AG09309 (cell line): Measurements from ENCODE around the gene PCBP3.
"Not testable (repeated sequence)": the region's sequence is repeated elsewhere in the genome, so short reads cannot be mapped to it uniquely, and the experiment has no call there.

Experiments
- DNase-seq: peaks from one replicate; pipeline ENCODE4 v3.0.0-alpha.2; 2010; ENCODE audit warnings: low read depth
- H3K4me3 ChIP-seq: 2 replicates; pipeline ENCODE4 v1.5.1; 2011; ENCODE audit warnings: mild to moderate bottlenecking, low read depth, low read length, moderate library complexity; ENCODE audit not compliant: control insufficient read depth
- TF ChIP-seq, protein P1 (sequence below): IDR thresholded peaks from 2 replicates; pipeline ENCODE4 v1.5.1; 2011; ENCODE audit warnings: mild to moderate bottlenecking, low read depth, low read length, inconsistent platforms; ENCODE audit not compliant: insufficient read depth, control insufficient read depth; ENCODE audit errors: missing control alignments

Gene PCBP3

DNA sequence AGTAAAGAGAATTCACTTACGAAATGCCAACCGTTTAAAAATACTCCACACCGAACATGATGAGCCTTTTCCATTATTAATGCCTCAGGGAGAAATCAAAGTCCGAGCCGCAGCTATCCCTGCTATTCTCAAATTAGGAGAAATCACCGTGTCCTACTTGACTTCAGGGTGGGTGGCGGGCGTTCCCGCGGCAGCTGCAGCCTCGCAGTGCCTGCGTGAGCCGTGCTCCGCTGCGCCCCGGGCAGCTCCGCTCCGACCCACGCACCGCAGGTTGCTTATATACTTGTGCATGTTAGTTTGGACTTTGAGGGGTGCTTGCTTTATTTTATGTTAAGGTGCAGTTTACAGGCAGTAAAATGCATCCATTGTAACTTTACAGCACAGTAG is 35.6 kb upstream of the PCBP3 start:
- TF ChIP-seq, protein P1, sequence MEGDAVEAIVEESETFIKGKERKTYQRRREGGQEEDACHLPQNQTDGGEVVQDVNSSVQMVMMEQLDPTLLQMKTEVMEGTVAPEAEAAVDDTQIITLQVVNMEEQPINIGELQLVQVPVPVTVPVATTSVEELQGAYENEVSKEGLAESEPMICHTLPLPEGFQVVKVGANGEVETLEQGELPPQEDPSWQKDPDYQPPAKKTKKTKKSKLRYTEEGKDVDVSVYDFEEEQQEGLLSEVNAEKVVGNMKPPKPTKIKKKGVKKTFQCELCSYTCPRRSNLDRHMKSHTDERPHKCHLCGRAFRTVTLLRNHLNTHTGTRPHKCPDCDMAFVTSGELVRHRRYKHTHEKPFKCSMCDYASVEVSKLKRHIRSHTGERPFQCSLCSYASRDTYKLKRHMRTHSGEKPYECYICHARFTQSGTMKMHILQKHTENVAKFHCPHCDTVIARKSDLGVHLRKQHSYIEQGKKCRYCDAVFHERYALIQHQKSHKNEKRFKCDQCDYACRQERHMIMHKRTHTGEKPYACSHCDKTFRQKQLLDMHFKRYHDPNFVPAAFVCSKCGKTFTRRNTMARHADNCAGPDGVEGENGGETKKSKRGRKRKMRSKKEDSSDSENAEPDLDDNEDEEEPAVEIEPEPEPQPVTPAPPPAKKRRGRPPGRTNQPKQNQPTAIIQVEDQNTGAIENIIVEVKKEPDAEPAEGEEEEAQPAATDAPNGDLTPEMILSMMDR = no peak
- DNase-seq = no peak
- H3K4me3 ChIP-seq = no peak overlapping the region

DNA sequence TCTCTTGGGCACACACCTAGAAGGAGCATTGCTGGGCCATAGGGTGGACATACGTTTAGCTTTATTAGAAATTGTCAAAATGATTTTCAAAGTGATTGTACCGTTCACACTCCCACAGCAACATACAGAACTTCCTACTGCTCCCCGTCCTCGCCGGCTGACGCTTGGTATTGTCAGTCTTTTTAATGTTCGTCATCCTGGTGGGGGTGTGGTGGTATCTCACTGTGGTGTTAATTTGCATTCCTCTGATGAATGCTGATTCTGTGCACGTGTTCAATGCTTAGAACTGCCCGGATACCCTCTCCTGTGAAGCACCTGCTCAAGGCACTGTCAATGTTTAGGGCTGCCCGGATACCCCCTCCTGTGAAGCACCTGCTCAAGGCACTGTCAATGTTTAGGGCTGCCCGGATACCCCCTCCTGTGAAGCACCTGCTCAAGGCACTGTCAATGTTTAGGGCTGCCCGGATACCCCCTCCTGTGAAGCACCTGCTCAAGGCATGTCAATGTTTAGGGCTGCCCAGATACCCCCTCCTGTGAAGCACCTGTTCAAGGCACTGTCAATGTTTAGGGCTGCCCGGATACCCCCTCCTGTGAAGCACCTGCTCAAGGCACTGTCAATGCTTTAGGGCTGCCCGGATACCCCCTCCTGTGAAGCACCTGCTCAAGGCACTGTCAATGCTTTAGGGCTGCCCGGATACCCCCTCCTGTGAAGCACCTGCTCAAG is 34.6 kb upstream of the PCBP3 start:
- not testable (repeated sequence) for H3K4me3 ChIP-seq, DNase-seq

DNA sequence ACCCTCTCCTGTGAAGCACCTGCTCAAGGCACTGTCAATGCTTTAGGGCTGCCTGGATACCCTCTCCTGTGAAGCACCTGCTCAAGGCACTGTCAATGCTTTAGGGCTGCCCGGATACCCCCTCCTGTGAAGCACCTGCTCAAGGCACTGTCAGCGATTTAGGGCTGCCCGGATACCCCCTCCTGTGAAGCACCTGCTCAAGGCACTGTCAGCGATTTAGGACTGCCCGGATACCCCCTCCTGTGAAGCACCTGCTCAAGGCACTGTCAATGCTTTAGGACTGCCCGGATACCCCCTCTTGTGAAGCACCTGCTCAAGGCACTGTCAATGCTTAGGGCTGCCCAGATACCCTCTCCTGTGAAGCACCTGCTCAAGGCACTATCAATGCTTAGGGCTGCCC is 33.9 kb upstream of the PCBP3 start:
- not testable (repeated sequence) for DNase-seq, H3K4me3 ChIP-seq

DNA sequence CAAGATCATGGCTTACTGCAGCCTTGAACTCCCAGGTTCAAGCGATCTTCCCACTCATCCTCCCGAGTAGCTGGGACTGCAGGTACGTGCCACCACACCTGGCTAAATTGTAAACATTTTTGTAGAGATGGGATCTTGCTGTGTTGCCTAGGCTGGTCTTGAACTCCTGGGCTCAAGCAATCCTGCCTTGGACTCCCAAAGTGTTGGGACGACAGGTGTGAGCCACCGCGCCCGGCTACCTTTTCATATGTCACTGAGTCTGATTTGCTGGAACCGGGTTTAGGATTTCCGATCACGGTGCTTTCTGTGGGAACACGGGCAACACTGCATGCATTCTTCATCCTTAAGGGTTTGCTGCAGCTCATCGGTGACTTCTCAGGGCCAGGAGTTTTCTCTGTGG is 32.2 kb upstream of the PCBP3 start:
- no peak for DNase-seq
- TF ChIP-seq, protein P1 = no peak
- H3K4me3 ChIP-seq = no peak overlapping the region

GRCh38 chr21:45611939-45612664 is 31.4 kb upstream of the PCBP3 start:
- TF ChIP-seq, protein P1 = no peak
- H3K4me3 ChIP-seq = no peak overlapping the region
- DNase-seq = no peak

GRCh38 chr21:45612665-45613019 is 30.9 kb upstream of the PCBP3 start:
- not testable (repeated sequence) for DNase-seq, H3K4me3 ChIP-seq

DNA sequence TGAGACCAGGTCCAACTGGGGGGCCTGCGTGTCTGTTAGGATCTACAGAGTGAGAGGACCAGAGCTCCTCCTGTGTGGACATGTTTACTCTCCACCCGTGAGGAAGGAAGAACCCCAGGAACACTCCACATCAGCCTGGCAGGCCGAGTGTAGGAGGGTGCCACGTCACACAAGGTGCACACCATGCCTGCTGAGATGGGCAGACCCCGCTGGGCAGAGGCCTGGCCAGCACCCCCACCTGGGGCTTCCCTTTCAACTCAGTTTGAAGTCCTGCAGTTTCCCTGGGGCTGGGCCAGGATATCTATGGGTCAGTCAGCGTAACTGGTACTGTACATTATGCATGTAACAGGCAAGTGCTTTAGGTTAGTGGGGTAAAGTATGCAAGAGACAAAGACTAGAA is 30.1 kb upstream of the PCBP3 start:
- TF ChIP-seq, protein P1 = no peak
- no peak overlapping the region for H3K4me3 ChIP-seq
- no peak for DNase-seq

DNA sequence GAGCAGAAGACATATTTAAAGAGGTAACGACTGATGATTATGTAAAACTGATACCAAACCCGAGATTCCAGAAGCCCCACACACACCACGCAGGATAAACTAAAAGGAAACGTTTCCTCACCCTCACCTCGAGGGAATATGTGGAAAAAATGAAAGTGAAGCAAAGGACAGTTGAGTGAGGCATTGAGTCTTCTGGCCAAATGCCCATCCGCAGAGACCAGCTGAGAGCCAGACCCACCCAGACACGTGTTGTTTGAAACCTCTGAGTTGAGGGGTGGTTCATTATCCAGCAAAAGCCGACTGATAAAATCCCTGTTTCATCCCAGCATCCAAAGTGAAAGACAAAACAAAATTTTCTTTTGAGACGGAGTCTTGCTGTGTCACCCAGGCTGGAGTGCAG is 29.6 kb upstream of the PCBP3 start:
- TF ChIP-seq, protein P1 = no peak
- no peak overlapping the region for H3K4me3 ChIP-seq
- no peak for DNase-seq
